GM19328 (cell line): ENCODE data around the gene ZNF626.
"Not testable (repeated sequence)": the region's sequence is repeated elsewhere in the genome, so short reads cannot be mapped to it uniquely, and the experiment has no call there.

Source experiments
- ATAC-seq: cut with Tn5 transposase; IDR thresholded peaks from one replicate; pipeline ENCODE4 v1.9.1; 2021; ENCODE audit warnings: mild to moderate bottlenecking, moderate library complexity; ENCODE audit not compliant: unreplicated experiment

ZNF626 gene

GRCh38 chr19:20661150-20661819 is at the start of gene ZNF626:
Gene ZNF626, minus strand, starts transcription at chr19:20661571. Its CDS starts 125 bp downstream, at chr19:20661446.
- peak; percentile 49 for ATAC-seq

GRCh38 chr19:20669263-20669662 is 7.9 kb upstream of the ZNF626 start:
- ATAC-seq = no peak

GRCh38 chr19:20667281-20667680 is 5.9 kb upstream of the ZNF626 start:
- no peak for ATAC-seq

GRCh38 chr19:20664901-20665781 is 3.8 kb upstream of the ZNF626 start:
- ATAC-seq = no peak

- ATAC-seq = not testable (repeated sequence)
Measured at GRCh38 chr19:20664475-20664874, 3.1 kb upstream of the ZNF626 start.

- ATAC-seq = no peak
Measured at GRCh38 chr19:20662421-20663105, 1.2 kb upstream of the ZNF626 start.

GRCh38 chr19:20660473-20661140 is 764 bp downstream of the ZNF626 start:
- no peak for ATAC-seq

GRCh38 chr19:20640545-20640944 is 20.8 kb downstream of the ZNF626 start:
- ATAC-seq = no peak

- no peak for ATAC-seq
Measured at GRCh38 chr19:20640023-20640422, 21.3 kb downstream of the ZNF626 start.

- not testable (repeated sequence) for ATAC-seq
Measured at GRCh38 chr19:20624560-20624959, 36.8 kb downstream of the ZNF626 start.

- no peak for ATAC-seq
Measured at GRCh38 chr19:20616071-20616470, 45.3 kb downstream of the ZNF626 start.

GRCh38 chr19:20614971-20615370 is 46.4 kb downstream of the ZNF626 start:
- not testable (repeated sequence) for ATAC-seq

GRCh38 chr19:20612711-20613316 is 48.6 kb downstream of the ZNF626 start:
- ATAC-seq = no peak

- no peak for ATAC-seq
Measured at GRCh38 chr19:20611866-20612265, 49.5 kb downstream of the ZNF626 start.

- no peak for ATAC-seq
Measured at GRCh38 chr19:20607943-20608342, 53.4 kb downstream of the ZNF626 start.
